Calu3 (cell line): ENCODE data around the gene SLC7A11. TPM values are rescaled to one million over a fixed set of nuclear protein-coding genes. Genes with fewer than 3 reads are reported as not detected.

Experiments used
- BruUV-seq: library from RNA; stranded (reverse); fragments of 400-500 nt; replicated peaks from 2 replicates; lab custom pipeline; 2021; lab: Mats Ljungman, UMichigan
- CTCF ChIA-PET: fragments of 300-600 bp; sonication (Branson Sonifier 250); formaldehyde crosslinking; loops from one replicate; lab custom pipeline; 2022; ENCODE audit warnings: antibody characterized with exemption; lab: Charles Lee
- DNase-seq: peaks from one replicate; pipeline ENCODE4 v3.0.0; 2022
- H3K27ac Mint-ChIP-seq: one replicate; pipeline ENCODE4 v1.8.0; 2022; ENCODE audit warnings: mixed read lengths; ENCODE audit not compliant: unreplicated experiment
- H3K27me3 Mint-ChIP-seq: one replicate; pipeline ENCODE4 v1.8.0; 2022; ENCODE audit warnings: mixed read lengths; ENCODE audit not compliant: unreplicated experiment
- H3K36me3 Mint-ChIP-seq: one replicate; pipeline ENCODE4 v1.8.0; 2022; ENCODE audit warnings: mild to moderate bottlenecking, moderate library complexity, mixed read lengths; ENCODE audit not compliant: insufficient read depth, unreplicated experiment
- H3K4me1 Mint-ChIP-seq: one replicate; pipeline ENCODE4 v1.8.0; 2022; ENCODE audit warnings: mild to moderate bottlenecking, low read depth, mixed read lengths; ENCODE audit not compliant: unreplicated experiment
- H3K4me3 Mint-ChIP-seq: one replicate; pipeline ENCODE4 v1.8.0; 2022; ENCODE audit warnings: mild to moderate bottlenecking, low read depth, moderate library complexity, mixed read lengths; ENCODE audit not compliant: unreplicated experiment
- H3K9me3 Mint-ChIP-seq: one replicate; pipeline ENCODE4 v1.8.0; 2022; ENCODE audit warnings: low read depth, mixed read lengths; ENCODE audit not compliant: unreplicated experiment
- CTCF ChIP-seq: fragments of 200-600 bp; IDR thresholded peaks from one replicate; pipeline ENCODE4 v1.8.0; 2022; ENCODE audit warnings: antibody characterized with exemption; ENCODE audit not compliant: unreplicated experiment
- intact Hi-C: fragments of 100-400 bp; cut with micrococcal nuclease; formaldehyde crosslinking; loops from one replicate; pipeline ENCODE4 v1.10.0; 2022; ENCODE audit not compliant: unreplicated experiment
- total RNA-seq: library from RNA; stranded (reverse); gene quantifications from 2 replicates; pipeline ENCODE4 v1.2.3, GENCODE V29; 2022

Gene SLC7A11
- total RNA-seq, 1 experiment from 2014 or later: 49.4 TPM

DNA sequence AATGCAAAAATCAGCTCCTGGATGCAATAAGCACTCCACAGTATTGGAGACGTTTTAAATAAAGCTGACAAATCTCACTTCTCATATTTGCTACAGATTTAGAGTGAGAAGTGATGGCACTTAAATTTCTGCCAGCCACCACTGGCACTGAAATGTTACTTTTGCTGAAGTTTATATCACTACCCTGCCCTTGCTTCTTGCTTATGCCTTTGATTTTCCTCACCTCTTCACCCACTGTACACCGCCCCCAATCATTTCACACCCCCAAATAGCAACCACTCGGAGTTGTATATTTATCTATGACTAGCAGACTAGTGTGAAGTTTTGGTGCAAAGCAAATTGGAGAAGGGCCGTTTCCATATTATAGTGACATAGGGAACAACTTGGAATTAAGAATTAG is 19.9 kb upstream of the SLC7A11 start:
- Mint-ChIP-seq H3K9me3 (peaks cover 4% of the 10 kb centered on the region), H3K4me3 (no peak overlapping the region), H3K27ac (peak overlapping the region; percentile 52), H3K36me3 (peaks cover 7% of the 10 kb centered on the region), H3K27me3 (no peaks in the 10 kb centered on the region), H3K4me1 (peaks cover 9% of the 10 kb centered on the region)
- CTCF ChIA-PET: no interaction called here
- no peak for DNase-seq
- no TSS peak for BruUV-seq
- TF ChIP-seq CTCF: no peak
- intact Hi-C loops: no loop called here

GRCh38 chr4:138259824-138260223 is 17.7 kb upstream of the SLC7A11 start:
- peaks cover 9% of the 10 kb centered on the region for H3K4me1 Mint-ChIP-seq
- peaks cover 4% of the 10 kb centered on the region for H3K9me3 Mint-ChIP-seq
- H3K27me3 Mint-ChIP-seq: no peaks in the 10 kb centered on the region
- DNase-seq: no peak
- H3K36me3 Mint-ChIP-seq: peaks cover 7% of the 10 kb centered on the region
- no peak for TF ChIP-seq CTCF
- CTCF ChIA-PET: no interaction called here
- no peak overlapping the region for H3K4me3 Mint-ChIP-seq
- intact Hi-C loops: no loop called here
- no peak overlapping the region for H3K27ac Mint-ChIP-seq
- no TSS peak for BruUV-seq

DNA sequence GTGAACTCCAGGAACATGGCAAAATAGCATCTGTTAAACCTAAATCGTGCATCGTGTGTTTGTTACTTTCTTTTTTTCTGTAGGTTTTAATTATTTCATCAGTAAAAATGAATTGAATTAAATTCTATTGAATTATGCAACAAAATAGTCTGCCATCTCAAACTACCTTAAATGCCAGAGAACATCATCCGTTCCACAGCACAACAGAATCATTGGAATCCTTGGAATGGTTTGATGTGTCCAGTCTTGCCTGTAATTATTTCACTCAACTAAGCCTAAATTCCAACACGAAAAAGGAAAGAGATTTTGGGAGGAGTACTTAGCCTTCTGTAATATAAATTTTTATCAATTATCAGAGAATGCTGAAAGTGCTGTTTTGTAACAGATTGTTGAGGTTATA is 17.1 kb upstream of the SLC7A11 start:
- no peak overlapping the region for H3K4me3 Mint-ChIP-seq
- peaks cover 9% of the 10 kb centered on the region for H3K4me1 Mint-ChIP-seq
- peaks cover 2% of the 10 kb centered on the region for H3K9me3 Mint-ChIP-seq
- intact Hi-C loops: no loop called here
- TF ChIP-seq CTCF: no peak
- CTCF ChIA-PET: no interaction called here
- no peak overlapping the region for H3K27ac Mint-ChIP-seq
- BruUV-seq: no TSS peak
- no peak for DNase-seq
- peaks cover 7% of the 10 kb centered on the region for H3K36me3 Mint-ChIP-seq
- no peaks in the 10 kb centered on the region for H3K27me3 Mint-ChIP-seq

DNA sequence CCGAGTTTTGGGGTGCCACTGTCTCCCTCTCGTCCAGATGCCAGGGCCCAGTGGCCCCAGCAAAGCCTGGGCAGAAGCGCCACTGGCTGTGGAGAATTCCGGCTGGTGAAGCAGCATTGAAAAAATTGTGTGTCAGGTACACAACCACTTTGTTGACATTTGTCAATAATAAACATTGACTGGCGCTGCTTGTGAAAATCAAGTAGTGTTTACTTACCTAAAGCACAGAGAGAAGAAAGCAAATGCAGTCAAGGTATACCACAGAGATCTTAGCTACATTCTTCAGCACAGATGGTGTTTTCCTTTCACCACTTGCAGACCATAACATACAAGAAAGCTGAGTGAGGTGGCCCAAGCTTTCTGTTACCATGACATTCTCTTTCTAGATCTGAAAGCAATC is 14.5 kb upstream of the SLC7A11 start:
- Mint-ChIP-seq H3K9me3 (no peaks in the 10 kb centered on the region), H3K27me3 (no peaks in the 10 kb centered on the region), H3K4me1 (peaks cover 10% of the 10 kb centered on the region), H3K27ac (no peak overlapping the region), H3K36me3 (peaks cover 7% of the 10 kb centered on the region), H3K4me3 (no peak overlapping the region)
- no TSS peak for BruUV-seq
- intact Hi-C loops: no loop called here
- no peak for DNase-seq
- CTCF ChIA-PET: no interaction called here
- TF ChIP-seq CTCF: no peak
